ENCODE measurements around the gene ZNF777.

ZNF777 gene

DNA sequence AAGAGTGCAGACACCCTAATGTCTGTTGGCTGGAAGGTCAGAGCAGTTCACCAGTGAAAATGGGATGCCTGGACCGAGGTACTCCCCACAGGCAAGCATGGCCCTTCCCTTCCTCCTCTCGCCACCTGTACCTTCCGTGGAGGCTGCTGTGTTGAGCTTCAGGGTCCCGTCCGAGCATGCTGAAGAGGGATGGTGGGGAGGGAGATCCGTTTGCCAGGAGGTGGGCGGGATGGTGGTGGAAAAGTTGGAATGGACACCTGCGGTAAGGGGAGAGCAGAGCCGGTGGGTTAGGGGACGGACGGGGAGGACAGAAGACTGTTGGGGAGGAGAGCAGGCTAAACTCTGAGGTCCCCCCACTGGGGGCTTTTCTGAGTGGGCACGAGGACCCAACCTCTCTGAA, 15.9 kb upstream of the ZNF777 start:
- DNase-seq (ENCODE audit: low read depth), result no peak

DNA sequence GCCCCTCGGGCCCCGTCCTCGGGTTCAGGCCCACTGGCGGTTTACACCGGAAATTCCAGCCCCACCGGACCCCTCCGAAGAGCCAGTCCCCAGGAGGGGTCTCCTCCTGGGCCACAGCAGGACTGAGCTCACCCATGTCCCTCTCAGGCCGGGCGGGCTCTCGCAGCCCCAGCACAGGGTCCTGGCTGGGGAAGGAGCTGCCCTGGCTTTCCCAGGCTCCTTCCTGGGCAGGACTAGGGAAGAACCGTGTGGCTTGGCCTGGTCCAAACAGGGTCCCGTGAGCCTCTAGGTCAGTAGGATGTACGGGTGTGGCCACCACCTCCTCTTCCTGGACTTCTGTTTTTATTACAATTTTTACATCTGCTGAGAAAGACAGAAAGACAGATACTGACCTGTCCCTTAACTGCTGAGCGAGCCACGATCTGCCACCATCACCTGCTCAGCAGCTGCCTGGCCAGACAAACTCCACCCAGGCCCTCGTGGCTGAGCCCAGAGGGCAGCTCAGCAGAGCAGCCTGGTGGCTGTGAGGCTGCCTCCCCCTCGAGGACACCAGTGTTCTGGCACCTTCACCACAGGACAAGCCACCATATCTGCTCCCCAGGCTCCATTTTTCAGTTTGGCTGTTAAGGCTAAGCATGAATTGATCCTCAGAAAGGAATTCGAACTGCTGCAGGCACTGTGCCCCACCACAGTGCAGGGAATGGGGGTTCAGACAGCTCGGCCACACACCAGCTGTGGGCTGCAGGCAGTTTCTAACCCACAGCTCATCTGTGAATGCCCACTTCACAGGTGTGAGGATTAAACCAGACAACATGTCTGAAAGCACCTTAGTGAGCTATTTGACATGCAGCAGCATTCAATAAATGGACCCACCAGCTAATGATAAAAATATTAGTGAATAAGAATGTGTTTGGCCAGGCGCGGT, 14.5 kb upstream of the ZNF777 start:
- no peak for DNase-seq (ENCODE audit: low read depth)

DNA sequence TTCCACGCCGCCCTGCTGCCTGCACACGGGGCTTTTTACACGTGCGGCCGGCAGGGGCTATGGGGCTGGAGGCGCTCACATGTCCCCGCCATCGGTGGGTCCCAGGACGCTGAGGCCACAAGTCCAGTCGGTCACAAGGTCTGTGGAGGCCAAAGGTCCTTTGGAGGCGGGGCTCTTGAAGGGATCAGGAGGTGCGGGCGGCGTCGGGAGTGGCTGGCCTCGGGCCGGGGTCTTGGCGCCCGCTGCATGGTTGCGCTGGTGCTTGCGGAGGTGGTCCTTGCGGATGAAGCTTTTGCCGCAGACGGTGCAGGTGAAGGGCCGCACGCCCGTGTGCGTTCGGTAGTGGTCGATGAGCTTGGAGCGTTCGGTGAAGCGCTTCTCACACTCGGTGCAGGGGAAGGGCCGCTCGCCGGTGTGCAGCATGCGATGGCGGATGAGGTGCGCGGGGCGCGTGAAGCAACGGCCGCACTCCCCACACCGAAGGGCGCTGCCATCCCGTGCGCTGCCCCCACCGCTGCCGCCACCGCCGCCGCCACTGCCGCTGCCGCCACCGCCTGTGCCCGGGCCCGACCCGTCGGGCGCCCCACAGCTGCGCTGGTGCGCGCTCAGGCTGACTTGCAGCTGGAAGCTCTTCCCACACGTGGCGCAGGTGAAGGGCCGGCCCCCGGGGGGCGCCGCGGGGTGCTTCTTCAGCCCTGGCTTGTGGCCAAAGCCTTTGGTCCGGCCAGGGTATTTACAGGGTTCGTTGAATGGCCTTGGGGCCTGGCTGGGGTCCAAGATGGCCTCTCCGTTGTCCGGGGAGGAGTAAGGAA, 13.7 kb upstream of the ZNF777 start:
- no peak for DNase-seq (ENCODE audit: low read depth)

DNA sequence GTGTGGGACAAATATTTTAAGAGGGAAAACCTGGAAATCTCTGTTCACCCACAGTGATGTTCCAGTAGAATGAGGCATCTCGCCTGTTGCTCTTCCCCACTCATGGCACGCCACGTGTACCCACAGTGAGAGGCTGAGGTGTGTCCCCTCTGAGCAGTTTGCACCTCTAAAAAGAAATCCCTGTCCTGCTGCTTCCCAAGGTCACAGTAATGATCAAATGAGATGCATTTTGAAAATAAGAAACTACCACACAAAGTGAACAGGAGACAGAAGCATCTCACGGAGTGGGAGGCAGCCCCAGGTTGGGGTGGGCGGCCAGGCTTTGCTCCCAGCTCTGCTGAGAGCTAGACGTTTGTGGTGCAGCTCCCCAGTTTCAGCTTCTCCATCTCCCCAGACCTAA, 12.4 kb upstream of the ZNF777 start:
- DNase-seq (ENCODE audit: low read depth), result no peak

DNA sequence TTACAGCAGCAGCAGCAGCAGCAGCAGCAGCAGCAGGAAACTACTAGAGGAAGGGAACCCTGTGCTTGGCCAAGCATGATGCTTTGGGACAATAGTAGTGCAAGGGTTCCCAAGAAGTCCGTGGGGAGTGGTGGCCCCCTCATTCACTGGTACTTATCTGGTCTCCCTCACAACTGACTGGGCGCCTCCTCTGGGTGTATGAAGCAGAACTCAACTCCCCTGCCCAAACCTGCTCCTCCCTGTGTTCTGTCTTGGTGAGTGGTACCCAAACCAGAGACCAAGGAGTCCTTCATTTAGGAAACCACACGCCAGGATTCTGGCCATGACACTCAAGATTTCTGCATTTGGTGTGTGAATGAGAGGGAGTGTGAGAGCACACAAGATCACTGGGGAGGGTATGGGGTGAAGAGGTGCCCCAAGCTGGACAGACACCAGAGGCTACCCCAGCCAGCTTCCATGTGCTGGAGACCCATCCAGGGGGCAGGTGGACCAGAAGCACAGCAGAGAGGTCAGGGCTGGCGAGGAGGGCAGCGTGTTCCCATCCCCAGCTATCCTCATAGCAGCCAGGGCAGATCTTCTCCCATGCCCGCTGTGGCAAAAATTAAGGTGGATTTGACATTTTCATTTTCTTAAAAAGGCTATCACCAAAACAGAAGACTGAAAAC, 10.6 kb upstream of the ZNF777 start:
- DNase-seq (ENCODE audit: low read depth), result no peak

DNA sequence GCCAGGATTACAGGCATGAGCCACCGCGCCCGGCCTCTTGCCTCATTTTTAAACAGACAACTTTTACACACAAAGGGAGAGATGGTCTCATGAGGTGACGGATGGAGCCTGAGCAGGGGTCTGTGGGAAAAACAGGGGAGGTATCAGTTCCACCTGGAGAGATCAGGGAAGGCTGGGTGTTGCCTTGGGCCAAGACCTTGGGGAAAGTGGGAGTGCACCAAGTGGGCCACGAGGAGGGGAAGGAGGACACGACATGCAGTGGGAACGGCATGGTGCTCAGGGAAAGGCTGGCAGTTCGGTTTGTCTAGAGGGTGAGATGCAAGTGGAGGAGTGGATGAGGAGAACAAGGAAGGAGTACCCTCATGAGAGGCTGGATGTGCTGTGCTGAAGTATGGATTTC, 8.9 kb upstream of the ZNF777 start:
- no peak for DNase-seq (ENCODE audit: low read depth)

DNA sequence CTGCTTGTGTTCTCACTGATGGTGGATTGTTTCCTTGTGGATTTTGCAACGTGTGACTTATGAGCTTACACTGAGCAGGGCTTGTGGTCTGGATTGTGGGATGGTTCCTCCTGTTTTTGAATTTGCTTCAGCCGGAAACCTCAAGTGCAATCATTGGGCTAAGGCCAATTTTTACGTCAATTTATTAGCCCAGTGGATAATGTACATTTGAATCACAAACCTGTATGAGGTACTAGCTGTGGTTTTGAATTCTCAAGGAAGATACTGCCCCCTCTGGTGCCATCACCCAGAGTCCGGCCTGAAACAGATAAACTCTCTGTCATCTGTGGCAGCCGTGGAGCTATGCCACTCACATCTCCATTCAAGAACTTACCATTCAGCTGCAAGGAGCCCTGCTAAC, 7.3 kb upstream of the ZNF777 start:
- DNase-seq (ENCODE audit: low read depth), result no peak

DNA sequence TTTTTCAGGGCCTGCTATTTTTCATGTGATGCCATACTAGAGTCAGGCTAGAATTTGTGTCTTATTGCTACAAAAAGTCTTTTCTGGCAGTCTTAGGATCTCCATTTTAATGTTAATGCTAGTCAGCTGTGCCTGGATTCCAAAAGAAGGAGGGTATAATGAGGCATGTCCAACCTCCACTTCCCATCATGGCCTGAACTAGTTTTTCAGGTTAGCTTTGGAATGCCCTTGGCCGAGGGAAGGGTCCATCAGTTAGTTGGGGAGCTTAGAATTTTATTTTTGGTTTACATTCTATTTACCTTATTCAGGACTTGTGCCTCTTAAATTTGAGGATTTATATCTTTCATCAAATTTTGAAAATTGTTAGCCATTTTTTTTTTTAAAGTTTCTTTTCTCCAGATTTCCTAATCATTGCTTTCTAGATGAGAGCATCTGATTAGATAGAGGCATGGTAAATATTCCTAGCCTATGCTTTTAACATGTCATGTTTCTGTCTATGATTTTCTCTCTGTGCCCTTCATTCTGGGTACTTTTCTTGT, 6.5 kb upstream of the ZNF777 start:
- DNase-seq (ENCODE audit: low read depth), result no peak

DNA sequence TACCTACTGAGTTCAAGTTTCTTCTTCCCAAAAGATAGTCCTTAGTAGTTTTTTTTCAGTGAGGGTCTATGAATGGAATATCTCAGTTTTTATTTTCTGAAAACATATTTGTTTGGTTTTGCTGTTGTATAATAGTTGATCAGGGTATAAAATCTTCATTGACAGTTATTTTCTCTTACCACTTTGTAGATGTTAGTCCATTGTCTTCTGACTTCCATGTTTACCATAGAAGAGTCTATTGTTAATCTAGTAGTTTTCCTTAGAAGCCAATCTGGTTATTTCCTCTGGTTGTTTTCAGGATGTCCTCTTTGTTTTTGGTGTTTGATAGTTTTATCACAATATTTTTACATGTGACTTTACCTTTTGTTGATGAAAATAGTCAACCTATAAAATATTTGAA, 5.5 kb upstream of the ZNF777 start:
- DNase-seq (ENCODE audit: low read depth), result no peak

DNA sequence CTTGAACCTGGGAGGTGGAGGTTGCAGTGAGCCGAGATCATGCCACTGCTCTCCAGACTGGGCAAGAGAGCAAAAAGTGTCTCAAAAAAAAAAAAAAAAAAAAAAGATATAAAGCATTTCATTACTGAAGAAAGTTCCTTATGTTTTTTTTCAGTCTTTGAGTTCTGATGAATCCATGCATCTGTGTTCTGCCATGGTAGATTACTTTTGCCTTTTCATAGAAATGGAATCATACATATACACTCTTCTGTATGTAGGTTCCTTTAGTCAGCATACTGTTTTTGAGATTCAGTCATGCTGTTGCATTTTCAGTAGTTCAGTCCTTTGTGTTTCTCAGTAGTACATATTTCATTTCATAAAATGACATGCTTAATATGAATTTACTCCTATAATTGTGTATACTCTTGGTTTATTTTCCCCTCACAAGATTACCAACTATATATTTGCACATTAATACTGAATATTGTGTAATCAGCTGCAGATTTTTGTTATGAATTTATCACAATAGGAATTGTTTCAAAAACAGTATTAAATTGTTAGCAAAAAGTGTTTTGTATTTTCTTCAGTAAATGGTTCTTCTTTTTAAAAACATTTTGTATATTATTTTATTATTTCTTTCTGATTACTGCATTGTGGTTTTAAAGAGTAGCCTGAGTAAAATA, 2.8 kb upstream of the ZNF777 start:
- no peak for DNase-seq (ENCODE audit: low read depth)

DNA sequence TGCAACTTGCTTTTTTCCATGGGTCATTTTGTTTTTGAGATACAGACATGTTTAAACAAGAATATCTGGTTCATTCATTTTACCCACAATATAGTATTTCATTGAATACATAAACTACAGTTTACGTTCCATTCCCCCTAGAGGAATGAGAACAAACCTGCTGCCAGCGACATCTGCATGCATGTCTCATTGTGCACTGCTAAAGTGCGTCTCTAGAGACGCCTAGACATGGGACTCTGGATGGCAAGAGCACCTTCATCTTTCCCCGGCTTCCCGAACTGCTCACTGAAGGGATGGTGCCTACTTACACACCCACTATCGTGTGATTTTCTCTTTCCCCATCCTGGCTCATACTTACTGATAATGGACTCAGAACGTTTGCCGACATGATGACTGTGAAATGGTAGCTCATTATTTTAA, 1.2 kb upstream of the ZNF777 start:
- DNase-seq (ENCODE audit: low read depth), result no peak

DNA sequence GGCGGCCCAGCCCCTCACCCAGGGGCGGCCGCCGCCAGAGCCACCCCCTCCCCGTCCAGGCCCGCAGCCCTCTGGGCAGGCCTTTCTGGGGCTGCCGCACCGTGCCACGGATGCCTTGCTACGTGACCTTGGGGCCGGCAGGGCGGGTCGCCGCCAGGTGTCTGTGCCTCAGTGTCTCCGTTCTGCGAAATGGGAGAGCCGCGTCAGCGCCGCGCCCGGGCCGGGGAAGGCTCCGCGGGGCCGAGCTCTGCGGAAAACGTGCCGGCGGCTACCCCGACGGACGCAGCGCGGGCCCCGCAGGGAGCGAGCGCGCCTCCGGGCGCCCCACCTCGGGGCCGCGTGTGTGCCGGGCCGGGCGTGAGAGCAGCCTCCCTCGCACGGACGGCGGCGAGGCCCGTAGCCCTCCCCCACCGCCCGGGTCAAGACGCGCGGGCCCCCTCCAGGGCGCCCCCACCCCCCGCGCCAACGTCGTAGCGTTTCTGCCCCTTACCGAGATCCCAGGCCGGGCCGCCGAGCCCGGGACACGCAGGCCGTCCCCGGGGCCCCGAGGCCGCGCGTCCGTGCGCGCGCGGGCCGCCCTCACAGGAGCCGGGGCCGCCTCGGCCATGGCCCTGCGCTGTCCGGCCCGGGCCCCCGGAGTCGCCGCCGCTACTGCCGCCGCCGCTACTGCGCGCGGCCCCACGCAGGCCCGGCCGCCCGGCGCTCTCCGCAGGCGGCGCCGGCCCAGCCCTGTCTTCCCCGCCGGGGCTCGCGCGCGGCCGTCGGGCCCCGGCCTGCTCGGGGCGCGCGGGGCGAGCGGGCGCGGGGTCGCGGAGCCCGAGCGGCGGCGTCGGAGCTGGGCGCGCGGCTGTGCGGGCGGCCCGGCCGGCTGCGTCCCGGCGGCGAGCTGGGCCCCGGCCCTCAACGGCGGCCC, 1.1 kb downstream of the ZNF777 start:
- no peak for DNase-seq (ENCODE audit: low read depth)

DNA sequence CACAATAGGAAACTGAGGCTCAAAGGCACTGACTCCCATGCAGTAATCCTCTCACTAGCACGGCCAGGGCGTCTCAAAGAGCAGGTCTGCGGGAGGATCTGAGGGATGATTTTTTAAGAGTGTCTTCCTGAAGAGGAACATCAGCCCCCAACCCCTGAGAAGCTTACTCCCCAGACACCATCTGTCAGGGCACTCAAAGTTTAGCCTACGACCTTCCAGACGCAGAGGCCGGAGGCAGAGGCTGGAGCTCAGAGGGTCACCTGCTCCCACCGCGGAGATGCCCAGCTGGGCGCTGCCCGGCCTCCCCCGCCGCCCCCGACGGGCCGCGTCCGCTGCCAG, 1.7 kb downstream of the ZNF777 start:
- DNase-seq (ENCODE audit: low read depth), result no peak

DNA sequence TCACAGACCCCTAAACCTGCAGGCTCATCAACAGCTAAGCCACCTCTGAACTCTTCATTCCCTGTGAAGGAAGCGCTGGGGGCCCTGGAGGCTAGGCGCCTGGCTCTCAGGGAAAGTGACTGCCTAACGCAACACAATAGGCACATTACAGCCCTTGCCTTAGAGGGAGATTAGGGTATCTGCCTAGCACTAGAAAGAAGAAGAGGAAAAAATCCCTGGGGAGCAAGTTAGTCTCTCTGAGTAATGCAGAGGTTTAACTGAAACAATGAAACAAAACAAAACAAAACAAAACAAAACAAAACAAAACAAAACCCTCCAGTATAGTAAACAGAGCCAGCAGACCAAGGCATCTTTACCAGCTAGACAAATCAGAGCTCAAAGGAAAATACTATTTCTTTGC, 2.6 kb downstream of the ZNF777 start:
- no peak for DNase-seq (ENCODE audit: low read depth)

DNA sequence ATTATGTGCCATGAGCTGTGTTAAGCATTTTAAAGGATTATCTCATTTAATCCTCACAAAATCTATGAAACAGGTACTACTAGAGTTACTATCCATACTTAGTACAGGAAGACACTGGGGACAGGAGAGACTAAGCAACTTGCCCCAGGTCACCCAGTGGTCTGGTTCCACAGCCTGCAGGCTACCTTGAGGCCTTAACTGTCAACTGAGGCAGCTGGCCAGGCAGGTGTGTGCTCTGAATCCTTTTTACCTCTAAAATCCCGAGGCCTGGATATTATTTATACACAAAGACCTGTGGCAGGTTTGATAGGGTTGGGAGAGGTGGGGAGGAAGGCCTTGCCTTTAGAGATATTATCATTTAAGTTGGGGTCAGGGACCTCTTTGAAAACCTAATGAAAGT, 3.1 kb downstream of the ZNF777 start:
- DNase-seq (ENCODE audit: low read depth), result no peak

DNA sequence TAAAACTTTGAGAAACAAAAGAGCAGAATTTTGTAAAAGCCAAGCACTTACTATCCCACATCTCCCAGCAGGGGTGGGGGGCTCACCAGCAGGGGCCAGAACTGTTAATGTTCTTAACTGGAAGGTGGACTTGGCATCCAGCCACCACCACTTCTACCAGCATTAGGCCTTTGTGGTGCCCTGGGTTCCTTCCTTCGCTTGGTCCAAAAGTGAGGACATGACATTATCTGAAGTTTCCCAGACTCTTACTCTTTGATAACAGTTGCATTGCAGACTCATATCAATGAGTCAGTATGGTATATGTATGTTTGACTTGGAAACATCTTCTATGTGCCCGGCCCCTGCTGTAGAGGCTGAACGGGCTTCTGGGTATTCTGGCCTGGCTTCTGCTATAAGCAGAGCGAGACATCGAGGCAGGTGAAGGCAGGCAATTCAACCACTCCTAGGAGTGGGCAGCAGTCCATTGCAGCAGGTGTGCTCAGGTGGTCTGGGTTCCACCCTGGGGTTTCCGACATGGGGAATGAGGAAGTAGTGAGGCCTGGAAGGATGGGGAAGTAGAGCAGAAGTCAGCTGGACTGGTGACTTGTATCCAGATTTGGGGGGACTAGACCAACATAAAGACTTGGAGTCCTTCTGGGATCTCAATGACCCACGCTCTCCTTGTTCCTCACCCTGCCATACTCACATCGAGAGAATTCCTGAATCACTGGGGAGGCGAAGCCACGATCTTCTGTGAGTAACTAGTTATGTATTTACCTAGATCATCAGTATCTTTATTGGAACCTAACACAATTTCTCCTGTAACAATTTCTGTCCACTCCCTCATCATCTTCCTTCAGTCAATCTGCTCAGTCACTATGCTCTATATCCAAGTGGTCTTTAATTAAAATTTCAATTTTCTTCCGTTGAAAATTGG, 4.1 kb downstream of the ZNF777 start:
- DNase-seq (ENCODE audit: low read depth), result no peak

DNA sequence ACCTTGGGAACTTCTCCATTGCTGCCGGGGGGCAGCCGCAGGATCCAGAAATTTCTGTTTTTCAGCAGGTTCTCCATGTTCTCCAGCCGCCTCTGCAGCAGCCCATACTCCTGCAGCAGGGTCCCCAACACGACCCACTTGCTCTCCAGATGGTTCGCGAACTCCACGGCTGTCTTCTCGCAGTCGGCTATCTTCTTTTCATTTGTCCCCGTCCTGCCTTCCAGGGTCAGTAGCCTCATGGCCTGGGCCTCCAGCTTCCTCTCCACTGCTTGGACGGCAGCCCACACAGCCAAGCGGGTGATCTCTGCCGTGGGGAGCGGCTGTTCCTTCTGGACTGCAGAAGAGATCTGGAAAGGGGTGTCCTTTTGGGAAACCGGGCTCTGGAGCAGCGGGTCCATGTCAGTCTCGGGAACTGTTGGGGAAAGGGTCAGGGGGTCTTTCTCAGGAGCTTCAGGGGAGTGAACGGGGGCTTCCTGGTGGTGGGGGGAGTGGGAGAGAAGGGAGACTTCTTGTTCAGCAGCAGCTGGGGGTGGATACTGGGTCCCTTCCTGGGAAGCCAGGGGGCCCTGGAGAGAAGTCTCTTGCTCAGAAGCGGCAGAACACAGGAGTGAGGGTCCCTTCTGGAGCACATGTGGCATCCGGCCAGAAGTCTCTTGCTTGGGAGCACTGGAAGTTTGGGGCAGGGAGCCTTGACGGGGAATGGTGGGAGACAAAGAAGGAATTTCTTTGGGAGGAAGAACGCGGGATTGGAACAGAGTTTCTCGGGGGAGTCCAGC, 5.5 kb downstream of the ZNF777 start:
- DNase-seq (ENCODE audit: low read depth), result no peak

DNA sequence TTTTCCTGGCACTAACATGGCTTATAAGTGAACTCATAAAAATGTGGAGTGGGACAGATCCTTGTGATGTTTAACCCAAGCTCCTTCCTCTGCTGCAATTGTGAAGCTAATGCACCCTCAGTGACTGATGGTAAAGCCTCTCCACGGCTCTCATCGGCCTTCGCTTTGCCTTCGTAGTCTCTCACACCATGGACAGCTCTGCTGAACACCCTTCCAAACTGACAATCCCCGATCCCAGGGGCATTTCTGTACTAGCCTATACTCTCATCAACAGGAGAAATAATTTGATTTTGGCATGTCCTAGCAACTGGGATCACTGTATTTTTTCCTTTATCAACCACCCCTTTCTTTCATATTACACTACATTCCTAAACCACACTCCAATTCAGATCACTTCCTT, 6.1 kb downstream of the ZNF777 start:
- no peak for DNase-seq (ENCODE audit: low read depth)

DNA sequence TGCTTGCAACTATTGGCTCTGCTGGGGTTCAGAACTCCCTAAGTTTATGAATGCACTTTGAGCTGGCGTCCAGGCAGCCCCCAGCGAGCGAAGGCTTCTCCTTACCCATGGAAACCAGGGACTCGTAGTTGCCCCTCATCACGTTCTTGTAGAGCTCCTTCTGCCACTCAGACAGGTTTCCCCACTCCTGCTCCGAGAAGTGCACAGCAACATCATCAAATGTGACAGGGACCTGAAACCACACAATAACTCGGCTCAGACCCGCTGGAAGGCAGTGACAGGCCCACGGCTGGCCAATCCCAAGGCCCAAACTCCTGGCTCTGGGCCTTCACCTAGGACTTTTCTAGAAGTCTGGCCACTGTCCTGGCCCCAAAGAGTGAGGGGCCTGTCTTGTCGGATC, 6.9 kb downstream of the ZNF777 start:
- no peak for DNase-seq (ENCODE audit: low read depth)
